Tibial nerve (tissue), 3 donors: Measurements from ENCODE around the gene STIMATE.

Source experiments
- POLR2A ChIP-seq, 2 donors: fragments of 450-650 bp; IDR thresholded peaks; one replicate each; pipeline ENCODE4 v1.6.1; 2017; ENCODE audit warnings: antibody characterized with exemption in 2 of 2, mild to moderate bottlenecking in 2 of 2, moderate library complexity in 2 of 2
- TF ChIP-seq, protein P1 (sequence below), 5 experiments: fragments of 200-600 bp in 3 of 5; fragments of 450-650 bp in 2 of 5; sonication (generic) in 3 of 5; IDR thresholded peaks; one replicate each; pipeline ENCODE4 v1.5.1; 2016 to 2019; ENCODE audit warnings: antibody characterized with exemption in 5 of 5, mild to moderate bottlenecking in 3 of 5, moderate library complexity in 2 of 5

GRCh38 chr3:52880047-52880446 is 17.3 kb downstream of the STIMATE start:
- TF ChIP-seq, protein P1, sequence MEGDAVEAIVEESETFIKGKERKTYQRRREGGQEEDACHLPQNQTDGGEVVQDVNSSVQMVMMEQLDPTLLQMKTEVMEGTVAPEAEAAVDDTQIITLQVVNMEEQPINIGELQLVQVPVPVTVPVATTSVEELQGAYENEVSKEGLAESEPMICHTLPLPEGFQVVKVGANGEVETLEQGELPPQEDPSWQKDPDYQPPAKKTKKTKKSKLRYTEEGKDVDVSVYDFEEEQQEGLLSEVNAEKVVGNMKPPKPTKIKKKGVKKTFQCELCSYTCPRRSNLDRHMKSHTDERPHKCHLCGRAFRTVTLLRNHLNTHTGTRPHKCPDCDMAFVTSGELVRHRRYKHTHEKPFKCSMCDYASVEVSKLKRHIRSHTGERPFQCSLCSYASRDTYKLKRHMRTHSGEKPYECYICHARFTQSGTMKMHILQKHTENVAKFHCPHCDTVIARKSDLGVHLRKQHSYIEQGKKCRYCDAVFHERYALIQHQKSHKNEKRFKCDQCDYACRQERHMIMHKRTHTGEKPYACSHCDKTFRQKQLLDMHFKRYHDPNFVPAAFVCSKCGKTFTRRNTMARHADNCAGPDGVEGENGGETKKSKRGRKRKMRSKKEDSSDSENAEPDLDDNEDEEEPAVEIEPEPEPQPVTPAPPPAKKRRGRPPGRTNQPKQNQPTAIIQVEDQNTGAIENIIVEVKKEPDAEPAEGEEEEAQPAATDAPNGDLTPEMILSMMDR (IDR thresholded peaks at IDR 0.05): no peak
- no peak for TF ChIP-seq POLR2A (IDR thresholded peaks at IDR 0.05)
